HCT116 (cell line): Measurements from ENCODE around the gene GATAD2B. TPM values are rescaled to one million over a fixed set of nuclear protein-coding genes. Genes with fewer than 3 reads are reported as not detected.

Experiments used
- ATAC-seq: fragments of 200-7000 bp; cut with Tn5 transposase; 2 replicates; pipeline ENCODE4 v1.9.1; 2020; ENCODE audit warnings: mild to moderate bottlenecking, moderate library complexity
- BruUV-seq: library from RNA; stranded (reverse); fragments of 400-500 nt; replicated peaks from 2 replicates; lab custom pipeline; 2021; lab: Mats Ljungman, UMichigan
- CTCF ChIA-PET: fragments of 300-600 bp; sonication (Branson Sonifier 250); formaldehyde crosslinking; loops from one replicate; lab custom pipeline; 2021; ENCODE audit warnings: antibody characterized with exemption; lab: Charles Lee
- POLR2A ChIA-PET: fragments of 300-600, 350-600 bp; sonication (Branson Sonifier 250); formaldehyde crosslinking; loops from one replicate; lab custom pipeline; 2021; ENCODE audit warnings: antibody characterized with exemption; lab: Charles Lee
- RAD21 ChIA-PET, 2 experiments: fragments of 300-600 bp; sonication (Branson Sonifier 250); formaldehyde crosslinking; loops; one replicate each; lab custom pipeline; 2023; ENCODE audit warnings: low total read pairs in 2 of 2; ENCODE audit not compliant: uncharacterized antibody in 2 of 2, unreplicated experiment in 2 of 2, low non-redundant PET in 1 of 2; lab: Charles Lee
- DNase-seq: peaks from one replicate; pipeline ENCODE4 v3.0.0-alpha.2; 2010; ENCODE audit warnings: low read depth, low spot score
- H2AFZ ChIP-seq: fragments of 200-600 bp; shearing (Covaris generic), sonication (generic); 2 replicates; pipeline ENCODE4 v1.6.1; 2017; ENCODE audit warnings: low read depth, mixed run types, mixed read lengths, antibody characterized with exemption, low read length; ENCODE audit not compliant: poor library complexity, severe bottlenecking
- H3K27ac ChIP-seq: 2 replicates; pipeline ENCODE4 v1.5.1; 2012; ENCODE audit warnings: low read depth, low read length
- H3K27me3 ChIP-seq: fragments of 200-600 bp; sonication (generic); 2 replicates; pipeline ENCODE4 v1.6.1; 2016; ENCODE audit warnings: mixed run types, low read length, mixed read lengths; ENCODE audit not compliant: insufficient read depth
- H3K36me3 ChIP-seq, 2 experiments: fragments of 200-500 bp in 1 of 2; fragments of 200-600 bp in 1 of 2; sonication (Bioruptor generic) in 1 of 2; sonication (generic) in 1 of 2; 2 replicates each; pipeline versions ENCODE4 v1.5.1 to v1.6.1; 2014 to 2016; ENCODE audit warnings: low read length in 2 of 2, inconsistent platforms in 1 of 2, mixed read lengths in 1 of 2, mixed run types in 1 of 2; ENCODE audit not compliant: insufficient read depth in 2 of 2, control insufficient read depth in 1 of 2
- H3K4me1 ChIP-seq, 2 experiments: fragments of 200-600 bp in 1 of 2; sonication (generic) in 1 of 2; 2 replicates each; pipeline versions ENCODE4 v1.5.1 to v1.6.1; 2012 to 2017; ENCODE audit warnings: low read length in 2 of 2, inconsistent platforms in 1 of 2, mild to moderate bottlenecking in 1 of 2, mixed read lengths in 1 of 2, mixed run types in 1 of 2, moderate library complexity in 1 of 2; ENCODE audit not compliant: insufficient read depth in 2 of 2, control insufficient read depth in 1 of 2
- H3K4me2 ChIP-seq: fragments of 200-600 bp; sonication (generic); 2 replicates; pipeline ENCODE4 v1.6.1; 2017; ENCODE audit warnings: mixed run types, low read length, mixed read lengths
- H3K4me3 ChIP-seq, 2 experiments: fragments of 200-600 bp in 1 of 2; sonication (generic) in 1 of 2; replicated peaks in 1 of 2; 2 replicates each; pipeline ENCODE4 v1.5.1; 2011 to 2016; ENCODE audit warnings: low read length in 2 of 2, control low read depth in 1 of 2, low read depth in 1 of 2, mild to moderate bottlenecking in 1 of 2, mixed read lengths in 1 of 2, mixed run types in 1 of 2
- H3K79me2 ChIP-seq: fragments of 200-600 bp; sonication (generic); 2 replicates; pipeline ENCODE4 v1.6.1; 2017; ENCODE audit warnings: mild to moderate bottlenecking, mixed run types, low read length, moderate library complexity, mixed read lengths; ENCODE audit not compliant: insufficient read depth
- H3K9ac ChIP-seq: fragments of 200-600 bp; sonication (generic); 2 replicates; pipeline ENCODE4 v1.6.1; 2016; ENCODE audit warnings: low read length, mixed read lengths
- H3K9me2 ChIP-seq: fragments of 200-600 bp; sonication (generic), shearing (Covaris generic); 2 replicates; pipeline ENCODE4 v1.6.1; 2017; ENCODE audit warnings: mixed run types, mild to moderate bottlenecking, moderate library complexity; ENCODE audit not compliant: insufficient read depth
- H3K9me3 ChIP-seq, 2 experiments: fragments of 200-500 bp in 1 of 2; fragments of 200-600 bp in 1 of 2; sonication (Bioruptor generic) in 1 of 2; sonication (generic) in 1 of 2; 2 replicates each; pipeline ENCODE4 v1.6.1; 2014 to 2017; ENCODE audit warnings: low read length in 2 of 2, mixed read lengths in 2 of 2, inconsistent platforms in 1 of 2, low read depth in 1 of 2, mild to moderate bottlenecking in 1 of 2, mixed run types in 1 of 2, moderate library complexity in 1 of 2; ENCODE audit not compliant: control insufficient read depth in 1 of 2, insufficient read depth in 1 of 2
- H4K20me1 ChIP-seq: fragments of 200-600 bp; sonication (generic), shearing (Covaris generic); 2 replicates; pipeline ENCODE4 v1.6.1; 2017; ENCODE audit warnings: mixed run types, mild to moderate bottlenecking, moderate library complexity; ENCODE audit not compliant: insufficient read depth
- EGR1 ChIP-seq: IDR thresholded peaks from 2 replicates; pipeline ENCODE4 v1.6.1; 2012; ENCODE audit warnings: low read depth
- EZH2 ChIP-seq: fragments of 200-600 bp; sonication (generic); IDR thresholded peaks from 2 replicates; pipeline ENCODE4 v1.6.1; 2017; ENCODE audit warnings: antibody characterized with exemption, mixed run types
- FOSL1 ChIP-seq: IDR thresholded peaks from 2 replicates; pipeline ENCODE4 v1.6.1; 2012; ENCODE audit warnings: low read depth
- SIN3A ChIP-seq: IDR thresholded peaks from 2 replicates; pipeline ENCODE4 v1.6.1; 2012; ENCODE audit warnings: low read depth
- TCF7L2 ChIP-seq: IDR thresholded peaks from 2 replicates; pipeline ENCODE4 v1.7.0; 2011; ENCODE audit warnings: borderline replicate concordance, inconsistent platforms; ENCODE audit not compliant: insufficient read depth, insufficient read length; ENCODE audit errors: extremely low read depth
- YY1 ChIP-seq: IDR thresholded peaks from 2 replicates; pipeline ENCODE4 v1.6.1; 2011; ENCODE audit warnings: low read length, low read depth, moderate library complexity, mild to moderate bottlenecking; ENCODE audit not compliant: insufficient replicate concordance; ENCODE audit errors: extremely low read depth
- ZFX ChIP-seq: fragments of 450-650 bp; IDR thresholded peaks from 2 replicates; pipeline ENCODE4 v1.6.1; 2017
- intact Hi-C: fragments of 100-400 bp; cut with micrococcal nuclease; formaldehyde crosslinking; loops from 2 replicates; pipeline ENCODE4 v1.10.0; 2022
- total RNA-seq: library from RNA; stranded (reverse); gene quantifications from one replicate; pipeline ENCODE4 v1.2.1, GENCODE V29; 2021; ENCODE audit not compliant: unreplicated experiment
- TF ChIP-seq, protein P1 (sequence below): IDR thresholded peaks from 2 replicates; pipeline ENCODE4 v1.6.1; 2012; ENCODE audit warnings: low read depth
- TF ChIP-seq, protein P2 (sequence below), 3 experiments: fragments of 200-600 bp in 1 of 3; sonication (generic) in 1 of 3; IDR thresholded peaks in 2 of 3; conservative IDR thresholded peaks in 1 of 3; 2 replicates each; pipeline ENCODE4 v1.5.1; 2012 to 2017; ENCODE audit warnings: low read depth in 2 of 3, low read length in 2 of 3, antibody characterized with exemption in 1 of 3, borderline replicate concordance in 1 of 3, control low read depth in 1 of 3, mild to moderate bottlenecking in 1 of 3, mixed read lengths in 1 of 3, mixed run types in 1 of 3, moderate library complexity in 1 of 3; ENCODE audit not compliant: insufficient read depth in 1 of 3

The GATAD2B gene
- total RNA-seq, 1 experiment from 2014 or later = 50.2 TPM

DNA sequence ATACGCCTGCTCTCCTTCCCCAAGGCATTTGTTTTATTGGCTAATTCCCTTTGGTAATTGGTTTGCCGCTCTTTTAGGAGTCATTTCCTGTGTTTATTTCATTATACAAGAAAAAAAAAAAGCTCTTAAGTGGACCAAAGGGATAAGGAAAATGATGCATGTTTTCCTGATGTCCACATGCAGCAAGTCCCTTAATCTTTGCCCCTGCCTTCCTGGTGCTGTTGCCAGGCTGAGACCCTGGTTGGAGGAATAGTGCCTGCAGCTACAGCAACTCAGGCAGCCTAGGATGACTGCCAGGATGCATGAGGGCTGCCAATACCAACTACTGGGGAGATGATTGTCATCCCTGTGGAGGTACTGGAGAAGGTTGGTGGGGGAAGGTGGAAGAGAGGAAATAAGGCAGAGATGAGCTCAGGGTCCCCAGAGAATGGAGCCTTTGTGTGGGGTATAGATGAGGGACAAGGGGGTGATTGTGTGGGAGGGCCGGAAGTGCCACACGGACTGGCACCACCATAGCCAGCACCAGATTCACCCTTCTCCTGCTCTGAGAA is 6.1 kb upstream of the GATAD2B start:
- ATAC-seq = no peak
- TF ChIP-seq SIN3A = no peak
- TF ChIP-seq, protein P1, sequence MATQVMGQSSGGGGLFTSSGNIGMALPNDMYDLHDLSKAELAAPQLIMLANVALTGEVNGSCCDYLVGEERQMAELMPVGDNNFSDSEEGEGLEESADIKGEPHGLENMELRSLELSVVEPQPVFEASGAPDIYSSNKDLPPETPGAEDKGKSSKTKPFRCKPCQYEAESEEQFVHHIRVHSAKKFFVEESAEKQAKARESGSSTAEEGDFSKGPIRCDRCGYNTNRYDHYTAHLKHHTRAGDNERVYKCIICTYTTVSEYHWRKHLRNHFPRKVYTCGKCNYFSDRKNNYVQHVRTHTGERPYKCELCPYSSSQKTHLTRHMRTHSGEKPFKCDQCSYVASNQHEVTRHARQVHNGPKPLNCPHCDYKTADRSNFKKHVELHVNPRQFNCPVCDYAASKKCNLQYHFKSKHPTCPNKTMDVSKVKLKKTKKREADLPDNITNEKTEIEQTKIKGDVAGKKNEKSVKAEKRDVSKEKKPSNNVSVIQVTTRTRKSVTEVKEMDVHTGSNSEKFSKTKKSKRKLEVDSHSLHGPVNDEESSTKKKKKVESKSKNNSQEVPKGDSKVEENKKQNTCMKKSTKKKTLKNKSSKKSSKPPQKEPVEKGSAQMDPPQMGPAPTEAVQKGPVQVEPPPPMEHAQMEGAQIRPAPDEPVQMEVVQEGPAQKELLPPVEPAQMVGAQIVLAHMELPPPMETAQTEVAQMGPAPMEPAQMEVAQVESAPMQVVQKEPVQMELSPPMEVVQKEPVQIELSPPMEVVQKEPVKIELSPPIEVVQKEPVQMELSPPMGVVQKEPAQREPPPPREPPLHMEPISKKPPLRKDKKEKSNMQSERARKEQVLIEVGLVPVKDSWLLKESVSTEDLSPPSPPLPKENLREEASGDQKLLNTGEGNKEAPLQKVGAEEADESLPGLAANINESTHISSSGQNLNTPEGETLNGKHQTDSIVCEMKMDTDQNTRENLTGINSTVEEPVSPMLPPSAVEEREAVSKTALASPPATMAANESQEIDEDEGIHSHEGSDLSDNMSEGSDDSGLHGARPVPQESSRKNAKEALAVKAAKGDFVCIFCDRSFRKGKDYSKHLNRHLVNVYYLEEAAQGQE = no peak
- TF ChIP-seq EZH2 = no peak
- TF ChIP-seq ZFX = no peak

DNA sequence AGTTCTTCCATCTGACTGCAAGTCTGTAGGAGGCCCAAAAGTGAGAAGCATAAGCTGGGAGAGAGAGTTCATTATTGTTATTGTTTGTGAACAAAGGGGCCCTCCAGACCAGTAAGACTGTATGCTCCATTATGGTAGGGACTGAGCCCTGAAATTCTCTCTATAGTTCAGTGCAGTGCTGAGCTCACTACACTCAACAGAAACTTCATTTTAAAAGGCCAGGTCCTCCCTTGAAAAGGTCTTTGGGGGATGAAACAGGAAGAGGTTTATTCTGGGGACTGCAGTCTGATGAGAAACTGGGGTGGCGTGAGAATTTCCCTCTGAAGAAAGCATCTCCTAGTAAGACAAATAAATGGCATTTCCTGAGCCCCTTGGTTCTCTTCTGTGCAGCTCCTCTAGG is 5.5 kb upstream of the GATAD2B start:
- no TSS peak for BruUV-seq
- Histone ChIP-seq H3K9ac (no peak overlapping the region), H3K9me3 (no peaks in the 10 kb centered on the region), H3K36me3 (peaks cover 4 to 8% of the 10 kb centered on the region in 2 experiments; a peak in 2 of 4 replicates), H3K27ac (no peak overlapping the region), H3K4me3 (no peak overlapping the region), H3K27me3 (no peaks in the 10 kb centered on the region), H3K9me2 (no peaks in the 10 kb centered on the region), H4K20me1 (no peaks in the 10 kb centered on the region), H2AFZ (no peak overlapping the region), H3K4me2 (no peak overlapping the region), H3K4me1 (peaks cover 8 to 13% of the 10 kb centered on the region in 2 experiments; a peak in 3 of 4 replicates), H3K79me2 (no peaks in the 10 kb centered on the region)
- ATAC-seq (no peak), DNase-seq (no peak)
- RAD21 ChIA-PET = no interaction called here
- intact Hi-C loops = no loop called here
- CTCF ChIA-PET = interaction anchor here (1.4 kb wide), 1 partner anchor 18 kb away, joined by 5 read pairs; the partner anchor contains the start of gene DENND4B
- POLR2A ChIA-PET = no interaction called here
- TF ChIP-seq FOSL1 (no peak), YY1 (no peak), EGR1 (no peak), TCF7L2 (no peak), EZH2 (no peak)
- TF ChIP-seq, protein P2, sequence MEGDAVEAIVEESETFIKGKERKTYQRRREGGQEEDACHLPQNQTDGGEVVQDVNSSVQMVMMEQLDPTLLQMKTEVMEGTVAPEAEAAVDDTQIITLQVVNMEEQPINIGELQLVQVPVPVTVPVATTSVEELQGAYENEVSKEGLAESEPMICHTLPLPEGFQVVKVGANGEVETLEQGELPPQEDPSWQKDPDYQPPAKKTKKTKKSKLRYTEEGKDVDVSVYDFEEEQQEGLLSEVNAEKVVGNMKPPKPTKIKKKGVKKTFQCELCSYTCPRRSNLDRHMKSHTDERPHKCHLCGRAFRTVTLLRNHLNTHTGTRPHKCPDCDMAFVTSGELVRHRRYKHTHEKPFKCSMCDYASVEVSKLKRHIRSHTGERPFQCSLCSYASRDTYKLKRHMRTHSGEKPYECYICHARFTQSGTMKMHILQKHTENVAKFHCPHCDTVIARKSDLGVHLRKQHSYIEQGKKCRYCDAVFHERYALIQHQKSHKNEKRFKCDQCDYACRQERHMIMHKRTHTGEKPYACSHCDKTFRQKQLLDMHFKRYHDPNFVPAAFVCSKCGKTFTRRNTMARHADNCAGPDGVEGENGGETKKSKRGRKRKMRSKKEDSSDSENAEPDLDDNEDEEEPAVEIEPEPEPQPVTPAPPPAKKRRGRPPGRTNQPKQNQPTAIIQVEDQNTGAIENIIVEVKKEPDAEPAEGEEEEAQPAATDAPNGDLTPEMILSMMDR (IDR thresholded peaks at IDR 0.05 in 2 of 3, conservative IDR thresholded peaks at IDR 0.05 in 1 of 3; ENCODE audit: borderline replicate concordance in 1 of 3, insufficient read depth in 1 of 3, low read depth in 2 of 3, low read length in 2 of 3) = no peak

More for the DNA sequence above, 6.1 kb upstream of the GATAD2B start:
- BruUV-seq = no TSS peak
- no peaks in the 10 kb centered on the region for H3K9me2 ChIP-seq
- H2AFZ ChIP-seq = no peak overlapping the region
- H3K27me3 ChIP-seq = no peaks in the 10 kb centered on the region
- ChIA-PET CTCF (interaction anchor here (1.4 kb wide), 1 partner anchor 17 kb away, joined by 5 read pairs; the partner anchor contains the start of gene DENND4B), RAD21 (no interaction called here), POLR2A (no interaction called here)
- H3K9ac ChIP-seq = no peak overlapping the region
- peaks cover 5 to 11% of the 10 kb centered on the region in 2 experiments; a peak in 2 of 4 replicates for H3K36me3 ChIP-seq
- H3K4me1 ChIP-seq = peaks cover 8% of the 10 kb centered on the region in 2 experiments; a peak in 3 of 4 replicates
- no peaks in the 10 kb centered on the region for H4K20me1 ChIP-seq
- no peaks in the 10 kb centered on the region for H3K79me2 ChIP-seq
- DNase-seq = no peak
- no peak overlapping the region for H3K4me3 ChIP-seq
- no peak overlapping the region for H3K4me2 ChIP-seq
- no peaks in the 10 kb centered on the region for H3K9me3 ChIP-seq
- intact Hi-C loops = no loop called here
- no peak overlapping the region for H3K27ac ChIP-seq
